HG03571 (cell line): ENCODE measurements around the gene CAMTA1.

ENCODE experiments used
- ATAC-seq: cut with Tn5 transposase; IDR thresholded peaks from one replicate; pipeline ENCODE4 v1.9.1; 2021; ENCODE audit not compliant: unreplicated experiment

CAMTA1 gene

GRCh38 chr1:6870571-6870970, 85.3 kb downstream of the CAMTA1 start:
- ATAC-seq: no peak

DNA sequence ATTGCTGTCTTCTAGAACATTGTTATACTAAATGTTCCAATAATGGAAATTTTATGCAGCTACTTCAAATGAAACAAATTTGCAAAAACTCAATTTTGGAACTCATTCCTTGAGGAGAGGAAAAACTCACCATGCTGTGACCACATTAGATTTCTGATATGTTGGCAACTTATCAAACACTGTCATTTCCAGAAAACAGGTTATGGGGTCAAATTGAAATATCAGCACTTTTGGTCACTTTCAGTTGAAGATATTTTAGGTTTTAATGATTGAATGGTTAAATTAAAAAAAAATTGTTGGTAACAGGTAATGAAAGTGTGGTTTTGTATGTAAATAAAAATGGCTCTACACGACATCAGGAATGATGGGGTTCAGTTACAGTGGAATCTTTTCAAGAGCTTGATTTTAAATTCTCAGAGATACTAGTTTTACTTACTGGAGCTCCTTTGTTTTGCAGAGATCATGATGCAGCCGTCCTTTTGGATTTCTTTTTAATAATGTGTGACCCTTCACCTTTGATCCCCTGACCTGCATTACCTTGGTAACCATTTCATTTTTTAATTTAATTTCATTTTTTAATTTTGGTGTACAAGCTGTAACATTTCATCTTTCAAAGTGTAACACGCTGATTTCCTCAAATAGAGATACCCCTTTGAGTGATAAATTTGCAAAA, 86.2 kb downstream of the CAMTA1 start:
- ATAC-seq: no peak

DNA sequence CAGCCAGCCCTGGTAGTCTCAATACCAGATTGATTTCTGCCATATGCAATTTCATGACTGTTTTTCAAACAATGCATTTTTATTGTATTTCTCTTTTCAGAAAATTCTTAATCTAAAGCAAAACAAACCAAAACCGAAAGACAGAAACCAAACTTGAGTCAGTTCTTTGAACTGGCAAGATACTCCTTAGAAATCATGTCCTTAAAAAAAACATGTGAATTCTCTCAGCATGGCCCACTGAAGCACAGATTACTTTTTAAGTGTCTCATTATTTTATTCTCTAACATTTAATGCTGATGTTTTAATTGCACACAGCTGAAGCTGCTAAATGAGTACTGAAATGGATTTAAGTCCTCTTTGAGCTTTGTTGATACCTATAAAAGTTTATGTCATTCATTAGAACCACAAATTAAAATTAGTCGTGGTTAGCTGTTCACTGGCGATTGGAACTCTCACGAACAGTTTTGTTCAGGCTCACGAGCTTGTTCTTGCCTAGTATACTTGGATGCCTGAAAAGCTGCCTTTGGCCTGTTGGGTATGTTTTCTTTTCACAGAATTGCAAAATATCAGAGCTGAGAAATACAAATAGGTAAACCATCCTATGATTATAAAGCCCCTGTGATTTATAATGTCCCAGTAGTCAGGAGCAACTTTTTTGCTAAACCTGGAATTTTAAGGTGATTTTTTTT, 87.5 kb downstream of the CAMTA1 start:
- ATAC-seq: no peak

DNA sequence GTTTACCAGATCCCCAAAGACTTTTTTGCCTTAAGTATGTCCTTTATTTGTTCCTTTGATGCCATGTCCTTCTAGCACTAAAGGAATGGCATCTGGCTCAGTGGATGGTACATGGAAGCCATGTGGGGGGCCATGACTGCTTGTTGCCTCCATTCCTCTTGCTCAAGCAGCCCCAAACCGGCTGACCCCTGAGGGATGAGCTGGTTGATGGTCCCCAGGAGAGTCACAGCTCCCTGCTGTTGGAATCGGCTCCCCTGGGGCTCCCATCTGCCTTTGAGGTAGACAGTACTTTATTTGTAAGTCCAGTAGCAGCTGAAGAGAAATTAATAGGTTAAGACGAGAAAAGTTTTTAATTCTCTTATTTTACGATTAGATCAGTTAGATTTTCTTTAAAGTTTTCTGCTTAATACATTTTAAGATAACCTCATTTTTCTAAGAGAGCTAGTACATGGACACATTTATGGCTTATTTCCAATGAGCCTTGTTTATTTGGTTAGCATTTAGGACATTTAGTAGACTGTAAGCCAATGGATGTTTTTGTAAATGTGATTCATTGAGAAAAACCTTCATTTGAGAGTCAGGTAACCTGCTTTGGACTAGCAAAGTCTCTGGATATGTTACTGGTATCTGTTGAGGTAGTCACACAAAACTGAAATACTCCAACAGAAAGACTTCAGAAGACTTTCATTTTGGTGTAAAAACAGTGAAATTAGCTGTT, 88.2 kb downstream of the CAMTA1 start:
- no peak for ATAC-seq

GRCh38 chr1:6874298-6874697, 89.0 kb downstream of the CAMTA1 start:
- no peak for ATAC-seq

DNA sequence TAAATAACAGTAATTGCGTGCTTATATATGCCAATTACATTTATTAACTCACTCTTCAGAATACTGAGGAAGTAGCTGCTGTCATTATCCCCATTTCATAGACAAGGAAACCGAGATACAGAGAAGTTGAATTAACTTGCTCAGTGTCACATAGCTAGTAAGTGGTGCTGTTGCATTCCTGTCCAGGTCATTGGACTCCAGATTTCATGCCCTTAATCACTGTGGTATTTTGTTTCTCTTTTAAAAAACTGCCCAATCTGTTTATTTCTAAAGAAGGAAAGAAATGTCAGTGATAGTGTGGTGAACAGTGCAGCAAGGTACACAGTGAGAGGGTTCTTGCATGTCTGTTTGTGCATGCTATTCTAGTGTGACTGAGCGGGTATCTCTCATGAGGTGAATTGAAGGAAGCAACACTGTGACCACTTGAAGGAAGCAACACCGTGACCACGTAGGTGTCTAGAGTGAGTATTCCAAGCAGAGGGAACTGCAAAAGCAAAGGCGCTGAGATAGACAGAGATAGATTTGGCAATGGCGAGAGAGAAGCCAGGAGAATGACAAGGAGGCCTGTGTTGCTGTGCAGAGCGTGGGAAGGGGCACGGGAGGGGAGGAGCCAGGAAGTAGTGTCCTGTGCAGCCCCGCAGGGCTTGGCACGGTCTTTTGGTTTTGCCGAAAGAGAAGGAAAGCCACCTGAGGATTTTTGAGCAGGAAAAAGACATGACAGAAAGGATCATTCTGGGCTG, 95.9 kb downstream of the CAMTA1 start:
- ATAC-seq: no peak

DNA sequence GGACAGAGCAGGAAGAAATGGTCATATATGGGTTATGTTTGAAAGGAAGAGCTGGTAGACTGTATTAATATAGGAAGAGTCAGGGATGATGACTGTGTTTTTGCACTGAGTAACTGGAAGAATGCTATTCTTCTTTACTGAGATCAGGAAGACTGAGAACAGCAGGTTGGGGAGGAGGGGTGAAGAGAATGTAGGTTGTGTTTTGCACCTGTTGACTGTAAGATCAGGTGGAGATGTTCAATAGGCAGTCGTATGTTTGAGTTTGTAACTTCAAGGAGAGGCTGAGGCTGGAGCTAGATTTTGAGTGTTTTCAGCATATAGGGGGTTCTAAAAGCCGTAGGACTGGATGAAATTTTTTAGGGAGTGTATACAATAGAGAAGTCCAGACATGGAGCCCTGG, 97.2 kb downstream of the CAMTA1 start:
- no peak for ATAC-seq

GRCh38 chr1:6884652-6885153, 99.4 kb downstream of the CAMTA1 start:
- no peak for ATAC-seq

- ATAC-seq: no peak
Measured at GRCh38 chr1:6885426-6885825, 100.2 kb downstream of the CAMTA1 start.

DNA sequence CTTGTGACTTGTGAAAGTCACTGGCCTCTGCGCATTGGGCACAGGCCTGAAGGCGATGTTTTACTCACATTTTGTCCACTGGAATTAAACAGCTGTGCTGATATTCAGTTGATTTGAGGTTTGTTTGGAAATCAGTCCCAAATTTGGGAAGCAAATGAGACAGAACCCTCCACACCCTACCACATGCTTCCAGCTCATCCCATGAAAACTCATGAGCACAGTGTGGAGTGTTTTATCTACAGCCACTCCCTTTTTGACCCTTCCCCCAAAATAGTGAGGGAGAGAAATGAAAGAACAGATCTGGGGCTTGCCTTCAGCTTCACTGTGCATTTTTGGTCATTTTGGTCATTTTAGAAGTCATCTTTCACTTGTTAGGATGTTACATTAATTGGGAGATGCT, 101.3 kb downstream of the CAMTA1 start:
- ATAC-seq: no peak

DNA sequence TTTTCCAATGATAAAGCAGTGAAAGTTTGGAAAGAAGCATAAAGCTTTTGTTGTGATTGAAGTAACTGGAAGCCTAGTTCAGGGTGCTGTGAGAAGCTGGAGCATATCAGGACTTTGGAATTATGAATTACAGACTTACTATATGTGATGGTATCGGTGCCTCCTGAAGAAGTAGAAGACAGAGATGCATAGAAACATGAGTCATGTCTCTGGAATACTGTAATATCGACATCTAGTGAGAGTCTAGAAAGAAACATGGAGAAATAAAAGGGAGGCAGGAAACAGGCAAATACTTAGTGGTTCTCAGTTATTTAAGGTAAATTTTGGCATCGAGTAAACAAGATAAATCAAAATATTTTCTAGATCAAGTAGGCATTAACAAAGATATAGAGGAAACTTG, 103.0 kb downstream of the CAMTA1 start:
- ATAC-seq: no peak

GRCh38 chr1:6888870-6889269, 103.6 kb downstream of the CAMTA1 start:
- no peak for ATAC-seq

GRCh38 chr1:6889875-6890480, 104.7 kb downstream of the CAMTA1 start:
- no peak for ATAC-seq

GRCh38 chr1:6890686-6891085, 105.4 kb downstream of the CAMTA1 start:
- ATAC-seq: no peak

GRCh38 chr1:6891781-6892579, 106.7 kb downstream of the CAMTA1 start:
- ATAC-seq: no peak

DNA sequence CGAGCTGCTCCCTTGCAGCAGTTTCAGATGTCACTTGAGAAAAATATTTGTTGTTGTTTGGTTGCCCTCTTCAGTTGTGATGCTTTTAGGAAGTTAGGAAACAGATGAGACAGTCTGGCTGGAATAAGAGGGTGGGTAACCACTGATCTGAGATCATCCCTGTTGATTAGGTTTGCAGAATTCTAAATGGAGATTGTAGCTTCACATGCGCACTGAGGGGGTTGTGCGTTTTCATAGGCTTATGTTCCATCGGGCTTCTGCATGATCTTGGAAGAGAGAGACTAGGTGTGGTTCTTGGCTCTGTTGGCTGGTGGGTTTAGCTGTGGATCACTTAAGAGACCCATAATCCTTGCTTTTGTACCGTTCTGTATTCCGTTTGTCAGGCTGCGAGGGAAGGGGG, 108.1 kb downstream of the CAMTA1 start:
- no peak for ATAC-seq

DNA sequence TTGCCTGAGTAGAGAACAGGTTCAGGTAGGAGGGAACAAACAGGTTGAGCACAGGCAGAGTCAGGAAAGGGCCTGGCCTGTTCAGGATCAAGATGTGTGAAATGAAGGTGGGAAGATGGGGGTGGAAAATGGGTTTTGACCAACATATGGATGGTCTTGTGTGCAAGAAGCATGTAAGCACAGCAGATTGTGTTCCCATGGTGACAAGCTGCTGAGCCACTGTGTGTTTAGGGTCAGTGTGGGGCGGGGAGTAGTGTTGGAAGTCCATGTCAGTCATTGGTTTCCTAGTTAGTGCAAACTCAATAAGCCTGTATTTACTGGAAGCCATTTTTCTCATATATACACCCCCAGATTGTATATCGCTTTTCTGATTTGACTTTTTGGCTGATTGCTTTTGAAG, 111.9 kb downstream of the CAMTA1 start:
- ATAC-seq: no peak

GRCh38 chr1:6898974-6899539, 113.8 kb downstream of the CAMTA1 start:
- ATAC-seq: no peak

DNA sequence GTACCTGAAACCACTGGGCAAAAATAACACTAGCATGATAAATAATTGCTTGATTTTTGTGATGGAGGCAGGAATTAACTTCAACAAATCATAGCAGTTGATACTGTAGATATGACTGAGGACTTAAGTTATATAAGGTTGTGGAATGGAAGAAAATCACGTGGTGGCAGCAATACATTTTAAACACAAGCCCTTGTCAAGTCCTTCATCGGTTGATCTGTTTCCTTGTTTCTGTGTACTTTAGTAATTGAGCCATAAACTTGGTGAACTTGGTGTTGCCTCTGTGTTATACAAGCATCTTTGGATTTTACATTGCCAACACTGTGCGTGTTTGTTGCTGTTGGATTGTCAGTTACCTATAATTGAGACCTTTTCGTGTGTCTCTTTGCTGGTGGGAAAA, 114.4 kb downstream of the CAMTA1 start:
- no peak for ATAC-seq

DNA sequence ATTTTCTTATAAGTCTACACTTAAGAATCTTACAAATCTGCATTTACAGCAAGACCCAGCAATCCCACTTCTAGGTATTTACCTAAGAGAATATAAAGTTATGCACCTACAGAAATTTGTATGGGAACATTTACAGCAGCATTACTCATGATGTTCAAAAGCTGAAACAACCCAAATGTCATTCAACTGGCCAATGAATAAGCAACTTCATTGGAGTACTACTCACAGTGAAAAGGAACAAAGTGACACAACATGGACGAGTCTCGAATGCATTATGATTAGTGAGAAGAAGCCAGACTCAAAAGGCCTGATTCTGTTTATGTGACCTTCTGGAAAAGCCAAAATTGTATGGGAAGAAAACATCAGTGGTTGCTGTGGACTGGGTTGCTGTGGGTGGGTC, 116.9 kb downstream of the CAMTA1 start:
- ATAC-seq: no peak
